ENCODE data around the gene CYP2D6.

The CYP2D6 gene

GRCh38 chr22:42172773-42173172 lies 42.2 kb upstream of the CYP2D6 start:
- no peak for TF ChIP-seq CTCF (IDR thresholded peaks at IDR 0.05; ENCODE audit: insufficient read depth, low read depth, low read length, missing control alignments)
- no peak for DNase-seq (ENCODE audit: low read depth)
- no peak overlapping the region for H3K4me3 ChIP-seq (ENCODE audit: low read length)

DNA sequence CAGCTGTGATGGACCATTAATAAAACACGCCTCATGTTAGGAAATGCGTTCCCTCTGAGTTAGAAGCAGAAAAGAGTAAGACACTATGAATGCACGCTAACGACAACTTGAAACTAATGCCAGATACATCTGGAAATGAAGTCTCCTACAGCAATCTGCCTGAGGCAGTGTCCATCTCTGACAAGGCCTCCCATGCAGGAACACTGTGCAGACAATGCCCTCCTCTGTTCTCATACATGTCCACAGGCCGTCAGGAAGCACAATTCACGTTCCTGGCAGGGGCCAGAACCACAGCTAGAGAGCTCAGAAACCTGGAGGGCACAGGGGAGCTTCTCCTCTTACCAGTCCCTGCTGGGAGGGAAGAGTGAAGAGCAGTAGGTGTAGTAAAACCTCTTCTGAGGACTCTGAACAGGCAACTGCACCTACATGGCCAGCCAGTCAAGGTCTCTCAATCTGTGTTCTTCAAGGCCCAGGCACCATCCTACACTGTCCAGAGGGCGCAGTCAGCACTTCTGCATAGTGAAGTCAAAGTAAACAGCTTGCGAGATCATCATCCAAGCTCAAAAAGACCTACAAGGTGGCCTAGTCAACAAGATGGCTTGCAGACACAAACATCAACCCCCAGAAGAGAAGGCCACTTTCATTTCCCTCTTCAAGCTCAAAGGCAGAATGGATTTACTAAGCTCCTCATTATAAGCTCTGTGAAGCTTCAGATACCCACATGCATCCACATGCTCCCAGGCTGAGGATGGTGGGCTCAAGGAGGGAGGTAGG lies 41.5 kb upstream of the CYP2D6 start:
- no peak for DNase-seq (ENCODE audit: low read depth)
- no peak overlapping the region for H3K4me3 ChIP-seq (ENCODE audit: low read length)
- no peak for TF ChIP-seq CTCF (IDR thresholded peaks at IDR 0.05; ENCODE audit: insufficient read depth, low read depth, low read length, missing control alignments)

- no peak overlapping the region for H3K4me3 ChIP-seq (ENCODE audit: low read length)
- DNase-seq (ENCODE audit: low read depth): no peak
- TF ChIP-seq CTCF (IDR thresholded peaks at IDR 0.05; ENCODE audit: insufficient read depth, low read depth, low read length, missing control alignments): no peak
Measured at GRCh38 chr22:42171417-42171816, 40.8 kb upstream of the CYP2D6 start.

GRCh38 chr22:42170946-42171345 lies 40.3 kb upstream of the CYP2D6 start:
- no peak overlapping the region for H3K4me3 ChIP-seq (ENCODE audit: low read length)
- peak; percentile 47 for DNase-seq (ENCODE audit: low read depth)
- TF ChIP-seq CTCF (IDR thresholded peaks at IDR 0.05; ENCODE audit: insufficient read depth, low read depth, low read length, missing control alignments): no peak

DNA sequence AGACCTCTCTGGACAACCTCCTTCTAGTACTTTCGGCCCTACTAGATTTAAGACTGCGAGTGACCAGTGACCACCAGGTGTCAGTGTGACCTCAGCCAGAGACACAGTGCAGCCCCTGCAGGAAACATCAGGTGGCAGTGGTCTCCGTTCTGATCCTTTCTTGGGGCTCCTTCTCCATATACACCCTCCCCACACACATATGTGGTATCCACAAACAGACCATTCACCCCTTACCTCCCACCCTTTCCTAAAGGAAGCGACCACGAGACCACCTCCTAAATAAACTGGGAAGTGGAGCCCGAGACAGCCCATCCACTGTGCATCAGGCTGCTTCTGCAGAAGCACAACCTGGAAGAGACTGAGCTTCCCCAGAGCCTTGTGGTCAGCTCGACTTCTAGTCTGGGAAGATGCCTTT lies 38.5 kb upstream of the CYP2D6 start:
- TF ChIP-seq CTCF (IDR thresholded peaks at IDR 0.05; ENCODE audit: insufficient read depth, low read depth, low read length, missing control alignments): peak; percentile 64
- no peak overlapping the region for H3K4me3 ChIP-seq (ENCODE audit: low read length)
- peak; percentile 45 for DNase-seq (ENCODE audit: low read depth)

GRCh38 chr22:42168476-42168875 lies 37.9 kb upstream of the CYP2D6 start:
- no peak for TF ChIP-seq CTCF (IDR thresholded peaks at IDR 0.05; ENCODE audit: insufficient read depth, low read depth, low read length, missing control alignments)
- no peak overlapping the region for H3K4me3 ChIP-seq (ENCODE audit: low read length)
- no peak for DNase-seq (ENCODE audit: low read depth)

DNA sequence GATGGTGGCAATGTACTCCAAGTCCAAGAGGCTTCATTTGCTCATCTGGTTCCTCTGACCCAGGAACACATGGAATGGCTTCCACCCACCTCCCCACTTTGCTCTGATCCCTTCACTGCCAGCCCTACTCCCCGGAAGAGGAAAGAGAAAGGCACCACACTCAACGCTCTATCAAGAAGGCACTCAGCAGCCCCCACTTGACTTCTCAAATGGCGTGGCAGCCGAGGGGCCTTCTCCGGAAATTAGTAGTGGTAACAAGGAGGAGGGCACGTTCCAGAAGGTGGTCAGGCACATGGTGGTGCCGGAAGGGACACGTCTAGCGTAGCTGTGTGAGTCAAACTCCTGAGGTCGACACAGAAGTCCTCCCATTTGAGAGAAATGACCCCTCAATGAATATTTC lies 36.5 kb upstream of the CYP2D6 start:
- no peak for DNase-seq (ENCODE audit: low read depth)
- TF ChIP-seq CTCF (IDR thresholded peaks at IDR 0.05; ENCODE audit: insufficient read depth, low read depth, low read length, missing control alignments): no peak
- H3K4me3 ChIP-seq (ENCODE audit: low read length): no peak overlapping the region
